Measurements from ENCODE around the gene DLG2.
"Not testable (repeated sequence)": the region's sequence is repeated elsewhere in the genome, so short reads cannot be mapped to it uniquely, and the experiment has no call there.

Gene DLG2

DNA sequence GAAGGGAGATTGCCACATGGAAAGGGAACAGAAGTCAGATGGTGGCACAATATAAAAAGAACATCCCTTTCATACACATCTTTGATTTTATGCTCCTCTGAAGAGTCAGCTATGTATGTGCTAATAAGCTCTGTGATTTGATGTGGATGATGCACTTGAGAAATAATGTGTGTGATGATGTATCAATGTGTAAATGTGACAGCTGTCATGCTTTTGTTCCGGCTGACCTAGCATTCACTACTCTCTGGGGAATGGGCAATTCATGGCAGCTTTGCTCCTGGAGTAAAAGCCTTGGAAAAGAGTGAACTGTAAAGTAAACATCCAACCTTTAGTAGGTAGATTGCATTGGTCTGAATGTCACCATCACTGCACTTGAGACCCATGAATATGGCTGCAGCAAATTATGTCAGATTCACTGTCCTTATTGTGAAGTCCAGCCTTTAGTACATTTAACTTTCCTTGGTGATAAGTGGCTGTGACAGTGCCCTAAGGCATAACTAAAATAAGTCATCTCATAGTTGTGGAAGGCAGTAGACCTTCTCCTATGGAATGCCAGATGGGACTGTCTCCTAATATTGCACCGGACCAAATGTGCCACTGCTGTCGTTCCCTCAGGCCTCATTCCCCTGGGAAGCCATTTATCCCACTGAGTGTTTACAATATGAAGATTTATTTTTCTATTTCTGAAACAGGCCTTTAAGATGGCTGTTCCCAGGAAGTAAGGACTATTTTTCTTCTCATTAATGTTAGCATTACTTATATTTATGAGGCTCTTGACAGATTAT, 2162.8 kb downstream of the DLG2 start:
- no peak for DNase-seq (ENCODE audit: low read depth)

DNA sequence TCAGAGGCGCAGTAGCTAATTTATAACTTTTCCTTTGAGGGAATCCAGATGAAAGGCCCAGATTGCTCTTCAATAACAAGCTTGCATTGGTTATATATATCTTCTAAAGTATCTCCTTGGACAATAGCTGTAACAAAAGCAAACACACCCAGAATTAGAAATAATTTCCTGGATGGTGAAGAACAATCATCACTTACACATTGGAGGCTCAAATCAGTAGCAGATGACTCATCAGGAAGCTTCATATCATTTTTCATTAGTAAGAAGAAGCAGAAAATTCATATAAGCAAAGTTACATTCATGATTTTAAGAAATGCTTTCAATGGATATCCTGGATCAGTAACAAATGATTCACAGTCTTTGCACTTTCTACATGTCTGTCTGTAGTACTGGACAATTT, 2167.3 kb downstream of the DLG2 start:
- no peak for DNase-seq (ENCODE audit: low read depth)

DNA sequence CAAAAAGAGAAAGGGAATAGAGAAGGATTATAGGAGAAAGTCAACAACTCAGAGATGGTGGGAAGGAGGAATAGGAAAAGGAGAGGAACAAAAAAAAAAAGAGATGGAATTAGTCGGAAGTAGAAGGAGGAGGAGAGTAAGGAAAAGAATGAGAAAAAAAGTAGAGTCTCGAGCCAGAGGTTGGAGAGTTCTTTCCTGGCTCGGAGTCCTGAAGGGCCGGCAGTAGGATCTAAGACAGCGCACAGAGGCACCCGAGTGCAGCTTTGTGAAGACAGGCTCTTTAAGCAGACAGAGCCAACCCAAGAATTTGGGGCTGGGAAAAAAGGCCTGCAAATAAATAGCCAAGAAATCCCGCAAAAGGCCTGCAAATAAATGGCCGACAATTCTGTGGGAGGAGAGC, 2170.6 kb downstream of the DLG2 start:
- no peak for DNase-seq (ENCODE audit: low read depth)

DNA sequence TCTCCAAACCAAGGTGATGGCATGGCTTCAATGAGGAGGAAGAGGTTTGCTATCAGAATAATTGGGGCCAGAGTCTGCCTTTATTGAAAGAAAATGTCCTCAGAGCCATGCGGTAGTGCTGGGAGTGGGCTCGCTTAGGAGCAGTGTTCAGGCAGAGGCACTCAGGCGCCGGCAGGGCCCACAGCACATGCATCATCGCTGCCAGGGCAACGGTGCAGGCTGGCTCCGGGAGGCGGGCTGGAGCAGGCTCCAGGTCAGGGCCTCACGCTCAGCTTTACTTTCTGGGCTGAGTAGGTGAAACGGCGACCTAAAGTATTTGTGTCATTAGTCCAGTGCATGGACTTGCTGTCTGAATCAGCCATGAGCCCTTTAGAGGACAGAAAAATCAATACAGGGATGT, 2171.1 kb downstream of the DLG2 start:
- DNase-seq (ENCODE audit: low read depth) = no peak

DNA sequence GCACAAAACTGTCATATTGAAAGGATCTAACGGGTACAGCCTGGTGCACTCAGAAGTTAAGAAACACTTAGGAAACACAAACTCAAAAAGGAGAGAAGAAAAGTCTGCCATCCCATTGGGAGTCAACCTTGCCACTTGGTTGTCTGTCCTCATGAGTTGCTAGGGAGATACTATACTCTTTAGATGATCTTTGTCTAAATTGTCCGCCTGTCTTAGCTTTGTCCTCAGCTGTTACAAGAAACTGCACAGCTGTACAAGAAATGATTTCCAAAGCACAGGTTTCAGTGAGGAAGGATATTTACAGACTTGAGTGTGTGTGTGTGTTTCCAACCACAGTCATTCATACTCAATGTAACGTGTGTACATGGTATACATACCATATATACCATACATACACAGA, 2171.8 kb downstream of the DLG2 start:
- no peak for DNase-seq (ENCODE audit: low read depth)

DNA sequence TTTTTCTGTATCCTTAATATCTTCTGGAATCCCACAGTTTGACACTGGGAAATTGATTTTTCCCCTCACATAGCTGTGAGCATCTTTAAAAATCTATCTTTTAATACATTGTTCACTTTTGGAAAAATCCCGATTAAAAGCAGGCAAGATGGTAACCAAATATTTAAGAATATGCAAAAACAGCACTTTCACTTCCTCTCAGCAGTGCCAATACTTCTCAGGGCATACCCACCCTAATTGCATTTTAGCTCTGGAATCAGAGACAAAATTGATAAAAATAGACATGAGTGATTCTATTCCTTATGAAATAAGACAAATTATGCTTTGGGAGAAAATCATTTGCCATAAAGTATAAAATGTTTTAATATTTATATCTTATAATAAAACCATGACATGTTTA, 2172.5 kb downstream of the DLG2 start:
- no peak for DNase-seq (ENCODE audit: low read depth)

DNA sequence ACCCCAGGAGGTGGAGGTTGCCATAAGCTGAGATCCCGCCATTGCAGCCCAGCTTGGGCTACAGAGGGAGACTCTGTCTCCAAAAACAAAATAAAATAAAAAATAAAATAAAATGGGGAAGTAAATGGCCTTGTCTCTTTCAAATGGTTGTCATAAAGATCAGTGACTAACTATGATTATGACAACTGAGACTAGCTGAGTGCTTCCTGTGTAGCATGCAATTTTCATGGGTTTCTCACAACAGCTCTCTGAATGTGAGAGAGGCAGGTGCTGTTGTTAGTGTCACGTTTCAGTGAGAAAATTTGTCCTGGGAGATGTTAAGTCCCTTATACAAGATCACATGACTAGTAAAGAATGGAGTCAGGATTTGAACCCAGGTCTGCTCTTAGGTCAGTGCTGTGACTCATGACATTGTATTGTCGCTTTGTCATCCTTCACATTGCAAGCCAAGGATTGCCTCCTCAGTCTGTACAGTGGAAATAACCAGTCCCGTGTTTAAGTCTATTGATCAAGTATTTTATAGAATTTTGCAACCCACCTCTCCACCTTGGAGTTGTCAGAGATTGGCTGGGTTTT, 2177.7 kb downstream of the DLG2 start:
- DNase-seq (ENCODE audit: low read depth) = no peak

DNA sequence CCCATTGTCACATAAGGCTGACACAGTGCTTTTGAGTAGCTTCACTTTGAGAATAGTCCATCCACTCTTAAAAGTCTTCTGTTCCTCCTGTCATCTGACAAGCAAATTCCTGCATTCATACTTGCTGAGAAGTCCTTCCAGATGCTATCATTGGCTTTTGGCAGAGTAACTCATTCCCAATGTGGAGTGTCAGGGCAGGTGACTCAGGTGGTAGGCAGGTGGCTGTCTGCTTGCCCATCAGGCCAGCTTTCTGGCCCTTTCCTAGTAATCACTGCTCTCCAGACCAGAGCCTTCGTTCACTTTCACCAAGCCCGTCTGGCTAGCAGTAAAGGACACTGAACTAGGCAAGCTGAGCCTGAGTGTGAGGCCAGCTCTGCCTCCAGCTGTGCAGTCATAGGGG, 2178.5 kb downstream of the DLG2 start:
- no peak for DNase-seq (ENCODE audit: low read depth)

DNA sequence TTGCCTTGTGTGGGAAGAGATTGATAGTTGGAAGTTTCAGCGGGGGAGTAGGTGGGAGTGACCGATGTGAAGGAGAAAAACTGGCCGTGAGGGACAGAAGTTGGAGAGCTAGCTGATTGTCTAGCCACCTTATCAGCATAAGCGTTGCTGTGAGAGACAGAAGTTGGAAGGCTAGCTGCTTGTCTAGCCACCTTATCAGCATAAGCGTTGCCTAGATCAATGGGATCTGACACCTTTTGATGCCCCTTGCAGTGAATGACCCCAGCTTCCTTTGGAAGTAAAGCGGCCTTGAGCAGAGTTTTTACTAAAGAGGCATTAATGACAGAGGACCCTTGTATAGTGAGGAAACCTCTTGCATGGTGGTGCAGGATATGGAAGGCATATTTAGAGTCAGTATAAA, 2183.3 kb downstream of the DLG2 start:
- DNase-seq (ENCODE audit: low read depth) = not testable (repeated sequence)

DNA sequence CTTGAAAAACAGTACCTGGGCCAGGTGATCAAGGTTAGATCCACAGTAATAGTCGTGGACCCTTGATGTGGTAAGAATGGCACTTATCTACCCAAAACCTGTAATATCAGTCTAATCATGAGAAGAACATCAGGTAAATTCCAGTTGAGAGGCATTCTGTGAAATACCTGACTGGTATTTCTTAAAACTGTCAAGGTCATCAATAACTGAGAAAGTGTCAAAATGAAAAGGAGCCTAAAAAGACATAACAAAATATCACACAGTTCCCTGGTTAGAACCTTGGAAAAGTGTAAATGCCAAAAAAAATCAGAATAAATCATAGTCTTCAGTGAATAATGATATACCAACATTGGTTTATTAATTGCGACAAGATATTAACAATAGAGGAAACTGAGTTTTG, 2185.5 kb downstream of the DLG2 start:
- DNase-seq (ENCODE audit: low read depth) = no peak

DNA sequence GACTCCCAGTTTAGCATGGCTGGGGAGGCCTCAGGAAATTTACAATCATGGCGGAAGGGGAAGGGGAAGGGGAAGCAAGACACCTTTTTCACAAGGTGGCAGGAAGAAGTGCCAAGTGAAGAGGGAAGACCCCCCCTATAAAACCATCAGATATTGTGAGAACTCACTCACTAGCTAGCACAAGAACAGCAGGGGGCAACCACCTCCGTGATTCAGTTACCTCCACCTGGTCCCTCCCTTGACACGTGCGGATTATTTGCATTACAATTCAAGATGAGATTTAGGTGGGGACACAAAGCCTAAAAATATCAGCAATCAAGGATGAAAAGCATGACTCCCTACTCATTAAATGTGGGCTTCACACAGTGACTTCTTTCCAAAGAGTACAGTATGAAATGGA, 2186.0 kb downstream of the DLG2 start:
- no peak for DNase-seq (ENCODE audit: low read depth)

DNA sequence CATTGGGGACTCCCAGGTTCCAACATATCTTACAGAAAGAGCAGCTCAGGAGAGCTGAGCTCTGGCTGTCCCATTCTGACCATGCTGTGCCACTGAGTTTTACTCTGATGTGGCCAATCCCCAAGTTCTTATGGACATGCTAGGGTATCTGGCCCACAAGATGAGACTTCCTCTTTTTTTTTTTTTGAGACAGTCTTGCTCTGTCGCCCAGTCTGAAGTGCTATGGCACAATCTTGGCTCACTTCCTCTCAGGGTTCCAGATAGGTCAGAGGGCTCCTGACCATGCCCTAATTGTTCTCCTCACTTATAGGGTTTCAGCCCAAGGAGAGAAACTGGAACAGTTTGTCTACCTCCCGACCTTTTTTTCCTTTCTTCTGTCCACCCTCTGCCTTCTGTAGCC, 2188.7 kb downstream of the DLG2 start:
- no peak for DNase-seq (ENCODE audit: low read depth)

DNA sequence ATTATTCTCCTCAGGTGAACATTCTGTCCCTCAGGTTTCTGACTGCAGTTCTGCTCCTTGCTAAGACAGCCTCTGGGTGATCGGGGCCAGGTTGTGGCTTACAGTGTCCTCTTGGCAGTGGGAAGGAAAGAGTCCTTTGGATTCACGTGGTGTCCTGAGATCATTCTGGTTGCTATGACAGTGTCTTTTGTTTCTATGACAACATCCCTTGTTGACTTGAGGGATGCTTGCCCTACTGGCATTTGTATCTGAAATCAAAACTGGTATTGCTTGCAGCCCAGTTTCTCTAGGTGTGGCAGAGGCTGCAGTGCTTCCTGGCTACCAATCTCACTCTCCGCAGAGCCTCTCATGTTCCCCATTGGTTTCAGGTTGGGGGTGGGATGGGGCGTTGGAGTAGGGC, 2189.2 kb downstream of the DLG2 start:
- DNase-seq (ENCODE audit: low read depth) = no peak

DNA sequence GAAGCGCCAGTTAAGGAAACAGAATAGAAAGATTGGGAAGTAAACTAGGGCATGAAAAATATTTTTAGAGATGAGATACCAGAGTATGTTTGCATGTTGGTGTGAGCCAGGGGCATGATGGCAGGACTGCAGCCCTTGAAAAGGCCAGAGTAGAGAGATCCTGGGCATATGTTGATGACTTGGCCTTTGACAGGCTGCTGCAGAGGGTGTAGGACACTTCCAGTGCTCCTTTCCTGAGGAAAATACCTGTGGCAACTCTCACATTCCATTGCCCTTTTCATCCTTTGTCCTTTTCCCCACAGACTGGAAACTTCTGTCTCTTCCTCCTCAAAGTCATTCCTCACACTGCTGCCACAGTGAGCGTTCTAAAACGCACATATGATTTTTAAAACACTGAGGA, 2190.3 kb downstream of the DLG2 start:
- no peak for DNase-seq (ENCODE audit: low read depth)

DNA sequence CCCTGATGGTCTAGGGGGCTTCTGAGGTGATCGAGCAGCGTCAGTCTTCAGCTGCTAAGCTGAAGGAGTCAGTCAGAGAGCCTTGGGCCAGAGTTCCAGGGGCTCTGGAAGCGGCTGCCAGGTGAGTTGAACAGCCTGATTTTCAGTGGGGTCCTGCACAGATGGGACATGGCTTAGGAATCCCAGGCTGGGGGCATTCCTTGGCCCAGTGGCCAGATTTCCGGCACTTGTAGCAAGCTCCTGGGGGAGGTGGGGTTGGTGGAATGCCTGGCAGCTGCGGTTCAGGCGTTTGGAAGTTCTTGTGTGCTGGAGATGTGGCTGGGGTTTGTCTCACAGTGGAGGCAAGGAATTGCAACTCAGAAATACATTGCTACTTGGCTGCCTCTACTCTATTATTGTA, 2192.3 kb downstream of the DLG2 start:
- not testable (repeated sequence) for DNase-seq (ENCODE audit: low read depth)

DNA sequence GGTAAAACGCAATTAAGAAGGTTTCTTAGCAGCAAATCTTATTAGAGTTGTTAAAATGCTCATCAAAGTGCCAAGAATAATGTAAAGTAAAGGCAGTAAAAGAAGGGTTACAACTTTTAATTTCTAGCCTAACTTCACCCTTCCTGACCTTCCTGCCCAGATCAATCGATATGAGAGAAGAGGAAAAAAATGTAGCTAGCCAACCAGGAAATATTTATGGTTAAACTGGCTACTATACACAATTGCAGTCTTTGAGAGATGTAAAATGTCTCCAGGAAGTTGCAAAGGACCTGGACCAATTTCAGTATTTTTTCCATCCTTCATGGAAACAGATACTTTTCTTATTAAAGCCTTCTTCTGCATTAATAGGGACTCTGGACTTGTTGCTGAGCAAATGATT, 2199.2 kb downstream of the DLG2 start:
- DNase-seq (ENCODE audit: low read depth) = no peak

DNA sequence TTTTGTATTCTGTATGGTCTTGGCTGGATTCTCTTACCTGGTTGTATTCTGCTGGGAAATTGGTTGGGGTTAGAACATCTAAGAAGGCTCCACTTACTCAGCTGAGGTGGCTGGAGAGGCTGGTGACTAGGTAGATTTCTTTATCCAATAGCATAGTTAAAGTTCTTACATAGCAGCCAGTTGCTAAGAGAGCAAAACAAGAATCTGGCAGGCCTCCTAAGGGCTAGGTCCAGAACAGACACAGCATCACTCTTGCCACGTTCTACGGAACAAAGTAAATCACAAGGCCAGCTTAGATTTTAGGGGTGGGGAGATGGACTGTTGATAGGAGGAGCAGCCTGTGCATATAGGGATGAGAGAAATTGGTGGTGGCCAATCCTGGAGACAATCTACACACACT, 2199.6 kb downstream of the DLG2 start:
- no peak for DNase-seq (ENCODE audit: low read depth)

DNA sequence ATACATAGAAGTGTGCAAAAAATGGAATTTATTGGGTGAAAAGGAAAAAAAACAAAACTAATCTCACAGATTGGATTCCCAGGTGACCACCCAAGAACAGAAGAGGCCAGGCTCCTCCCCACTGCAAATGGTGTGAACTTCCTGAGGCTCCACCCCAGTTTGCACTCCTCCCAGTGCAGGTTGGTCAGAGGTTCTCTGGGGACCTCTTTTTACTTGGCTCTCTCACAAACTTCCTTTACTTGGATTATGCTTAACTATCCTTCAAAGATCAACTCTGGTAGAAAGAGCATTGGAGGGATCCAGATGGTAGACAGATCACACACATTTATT, 2202.0 kb downstream of the DLG2 start:
- no peak for DNase-seq (ENCODE audit: low read depth)

DNA sequence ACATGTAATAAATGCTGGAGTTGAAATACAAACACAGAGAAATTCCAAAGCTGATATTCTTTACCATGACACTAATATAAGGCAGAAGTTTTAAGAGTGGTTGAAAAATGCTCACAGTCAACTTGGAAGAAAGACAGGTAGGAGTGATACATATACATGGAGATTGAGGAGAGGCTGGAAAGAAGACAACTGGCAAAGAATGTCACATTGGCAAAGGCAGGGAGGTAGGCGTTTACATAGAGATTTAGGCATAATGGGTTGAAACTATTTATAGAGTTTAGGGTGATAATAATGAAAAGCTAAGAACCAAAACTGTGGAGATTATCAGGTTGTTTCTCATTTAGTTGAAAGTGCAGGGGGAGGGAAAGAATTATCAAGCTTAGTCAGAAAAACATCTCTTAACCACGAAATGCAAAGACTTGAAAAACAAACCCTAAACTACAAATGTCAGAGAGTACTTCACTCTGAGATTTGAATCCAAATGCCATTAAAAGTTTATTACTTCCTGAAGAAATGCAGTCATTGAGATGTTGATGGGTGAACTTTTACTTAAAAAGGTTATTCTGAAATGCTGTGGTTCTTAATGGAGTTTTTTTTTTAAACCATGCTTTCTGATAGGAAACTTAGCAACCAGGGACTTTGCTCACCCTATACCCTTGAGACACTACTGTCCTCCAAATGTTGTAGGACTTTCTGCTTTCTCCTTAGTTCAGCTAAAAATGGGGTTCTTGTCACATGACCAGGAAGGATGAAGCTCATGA, 2202.6 kb downstream of the DLG2 start:
- no peak for DNase-seq (ENCODE audit: low read depth)

DNA sequence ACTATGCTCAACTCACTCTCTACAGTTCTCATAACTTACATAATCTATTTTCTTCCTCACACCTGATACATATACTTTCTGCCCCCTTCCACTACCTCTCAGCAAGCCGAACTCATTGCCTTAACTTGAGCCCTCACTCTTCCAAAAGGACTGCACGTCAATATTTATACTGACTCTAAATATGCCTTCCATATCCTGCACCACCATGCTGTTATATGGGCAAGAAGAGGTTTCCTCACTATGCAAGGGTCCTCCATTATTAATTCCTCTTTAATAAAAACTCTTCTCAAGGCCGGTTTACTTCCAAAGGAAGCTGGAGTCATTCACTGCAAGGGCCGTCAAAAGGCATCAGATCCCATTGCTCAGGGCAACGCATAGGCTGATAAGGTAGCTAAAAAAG, 2204.5 kb downstream of the DLG2 start:
- not testable (repeated sequence) for DNase-seq (ENCODE audit: low read depth)

DNA sequence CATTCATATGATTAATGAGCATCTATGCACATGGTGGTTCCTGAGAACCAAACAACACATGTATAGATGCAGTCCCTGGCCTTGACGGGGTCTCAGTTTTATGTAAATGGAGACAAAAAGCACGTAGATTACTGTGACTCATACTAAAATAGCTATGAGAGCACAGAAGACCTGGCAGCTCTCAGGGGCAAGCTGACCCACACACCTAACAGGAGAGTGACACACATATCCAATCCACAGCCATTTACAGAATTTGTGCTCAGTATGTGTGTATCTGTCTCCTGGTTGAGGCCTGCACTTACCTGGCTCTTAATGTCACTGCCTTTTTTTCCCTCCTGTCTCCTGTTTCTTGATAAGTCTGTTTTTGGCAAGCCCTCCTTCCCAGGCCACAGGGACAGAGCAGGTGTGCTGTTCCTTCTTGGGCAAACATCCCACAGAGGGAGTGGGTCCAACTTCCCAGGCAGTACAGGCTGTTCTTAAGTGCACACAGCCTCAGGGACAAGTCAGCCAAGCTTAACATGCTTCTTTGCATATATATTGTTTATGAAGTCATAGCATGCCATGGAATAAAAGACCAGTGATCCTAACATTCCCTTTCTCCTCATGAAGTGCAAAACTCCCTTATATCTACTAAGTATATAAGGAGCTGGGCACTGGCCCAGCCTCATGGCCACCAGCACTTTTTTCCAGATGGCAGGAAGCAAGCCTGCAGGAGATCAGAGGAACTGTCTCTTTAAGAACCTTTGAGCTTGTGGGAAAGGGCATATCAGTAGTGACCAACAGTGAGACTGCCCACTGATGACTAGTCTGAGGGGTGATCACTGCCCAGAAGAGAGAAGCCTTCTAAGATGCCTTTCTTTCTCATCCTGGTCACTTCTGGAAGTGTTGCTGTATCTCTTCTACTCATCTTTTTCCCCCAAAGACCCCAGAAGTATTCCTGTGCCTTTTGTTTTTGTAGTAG, 2216.3 kb downstream of the DLG2 start:
- no peak for DNase-seq (ENCODE audit: low read depth)

DNA sequence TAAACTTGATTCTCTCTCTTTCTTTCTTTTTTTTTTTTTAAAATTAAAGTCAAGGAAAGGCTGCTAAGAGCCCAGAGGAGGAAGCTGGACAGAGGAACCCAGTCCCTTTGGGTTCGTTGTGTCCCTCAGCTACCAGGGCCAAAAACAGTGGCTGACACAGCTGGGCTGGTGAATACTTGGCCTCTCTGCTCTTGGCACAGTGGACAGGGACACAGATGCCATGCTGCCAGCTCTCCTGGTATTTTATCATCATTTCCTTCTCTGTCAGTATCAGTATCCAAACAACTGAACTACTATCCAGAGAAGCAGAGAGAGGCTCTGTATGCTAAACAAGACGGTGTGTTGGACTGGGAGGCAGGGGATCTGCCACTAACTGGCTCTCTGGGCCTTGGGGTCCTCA, 2217.3 kb downstream of the DLG2 start:
- DNase-seq (ENCODE audit: low read depth) = no peak

All from T follicular helper cell (primary cell).